HL-60 (cell line): ENCODE measurements around the gene GTF3C5.

Experiments
- DNase-seq, 2 experiments: peaks; one replicate each; pipeline ENCODE4 v3.0.0-alpha.2; 2010 to 2020; ENCODE audit warnings: low read depth in 1 of 2, low spot score in 1 of 2
- H3K27ac ChIP-seq: fragments of 250-450 bp; sonication (Bioruptor Pico); replicated peaks from 2 replicates; pipeline ENCODE4 v1.5.1; 2020; ENCODE audit warnings: mild to moderate bottlenecking, moderate library complexity
- H3K27me3 ChIP-seq: fragments of 250-450 bp; sonication (Bioruptor Pico); 2 replicates; pipeline ENCODE4 v1.5.1; 2021; ENCODE audit warnings: mild to moderate bottlenecking, moderate library complexity; ENCODE audit not compliant: insufficient read depth, poor library complexity, severe bottlenecking
- H3K4me3 ChIP-seq: replicated peaks from 2 replicates; pipeline ENCODE4 v1.5.1; 2011; ENCODE audit warnings: mild to moderate bottlenecking, control low read depth, low read length; ENCODE audit not compliant: insufficient read depth
- GABPA ChIP-seq: IDR thresholded peaks from 2 replicates; pipeline ENCODE4 v1.6.1; 2012; ENCODE audit warnings: low read depth
- POLR2AphosphoS5 ChIP-seq: IDR thresholded peaks from 2 replicates; pipeline ENCODE4 v1.6.1; 2012; ENCODE audit warnings: low read depth
- SPI1 ChIP-seq: IDR thresholded peaks from 2 replicates; pipeline ENCODE4 v1.6.1; 2012; ENCODE audit warnings: low read depth, mild to moderate bottlenecking, borderline replicate concordance
- TF ChIP-seq, protein P1 (sequence below): IDR thresholded peaks from 2 replicates; pipeline ENCODE4 v1.6.1; 2012; ENCODE audit warnings: low read depth; ENCODE audit not compliant: insufficient replicate concordance
- TF ChIP-seq, protein P2 (sequence below): IDR thresholded peaks from one replicate; pipeline ENCODE4 v1.5.1; 2011; ENCODE audit warnings: low read length, control low read depth, inconsistent platforms; ENCODE audit not compliant: insufficient read depth

The GTF3C5 gene

DNA sequence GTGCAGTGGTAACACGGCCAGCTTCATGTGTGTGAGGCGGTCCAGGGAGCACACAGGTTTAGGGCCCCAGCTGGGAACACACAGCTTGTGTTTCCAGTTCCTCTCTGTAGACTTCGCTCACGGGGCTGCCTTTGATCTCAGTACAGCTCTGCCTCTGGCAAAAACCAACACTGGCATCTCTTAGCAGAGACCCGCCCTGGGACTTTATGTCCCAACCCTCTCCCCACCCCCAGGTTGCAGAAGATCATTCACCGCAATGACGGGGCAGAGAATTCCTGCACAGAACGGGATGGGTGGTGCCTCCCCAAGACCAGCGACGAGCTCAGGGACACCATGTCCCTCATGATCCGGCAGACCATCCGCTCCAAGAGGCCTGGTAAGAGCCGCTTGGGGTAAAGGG, 25.7 kb downstream of the GTF3C5 start:
- H3K27me3 ChIP-seq: no peaks in the 10 kb centered on the region
- no peak overlapping the region for H3K4me3 ChIP-seq
- H3K27ac ChIP-seq: peak overlapping the region; percentile 77
- peak; percentile 78; the same call in 1 of the 2 replicates for TF ChIP-seq SPI1
- TF ChIP-seq POLR2AphosphoS5: peak; percentile 27; the same call in 1 of the 2 replicates
- TF ChIP-seq, protein P1, sequence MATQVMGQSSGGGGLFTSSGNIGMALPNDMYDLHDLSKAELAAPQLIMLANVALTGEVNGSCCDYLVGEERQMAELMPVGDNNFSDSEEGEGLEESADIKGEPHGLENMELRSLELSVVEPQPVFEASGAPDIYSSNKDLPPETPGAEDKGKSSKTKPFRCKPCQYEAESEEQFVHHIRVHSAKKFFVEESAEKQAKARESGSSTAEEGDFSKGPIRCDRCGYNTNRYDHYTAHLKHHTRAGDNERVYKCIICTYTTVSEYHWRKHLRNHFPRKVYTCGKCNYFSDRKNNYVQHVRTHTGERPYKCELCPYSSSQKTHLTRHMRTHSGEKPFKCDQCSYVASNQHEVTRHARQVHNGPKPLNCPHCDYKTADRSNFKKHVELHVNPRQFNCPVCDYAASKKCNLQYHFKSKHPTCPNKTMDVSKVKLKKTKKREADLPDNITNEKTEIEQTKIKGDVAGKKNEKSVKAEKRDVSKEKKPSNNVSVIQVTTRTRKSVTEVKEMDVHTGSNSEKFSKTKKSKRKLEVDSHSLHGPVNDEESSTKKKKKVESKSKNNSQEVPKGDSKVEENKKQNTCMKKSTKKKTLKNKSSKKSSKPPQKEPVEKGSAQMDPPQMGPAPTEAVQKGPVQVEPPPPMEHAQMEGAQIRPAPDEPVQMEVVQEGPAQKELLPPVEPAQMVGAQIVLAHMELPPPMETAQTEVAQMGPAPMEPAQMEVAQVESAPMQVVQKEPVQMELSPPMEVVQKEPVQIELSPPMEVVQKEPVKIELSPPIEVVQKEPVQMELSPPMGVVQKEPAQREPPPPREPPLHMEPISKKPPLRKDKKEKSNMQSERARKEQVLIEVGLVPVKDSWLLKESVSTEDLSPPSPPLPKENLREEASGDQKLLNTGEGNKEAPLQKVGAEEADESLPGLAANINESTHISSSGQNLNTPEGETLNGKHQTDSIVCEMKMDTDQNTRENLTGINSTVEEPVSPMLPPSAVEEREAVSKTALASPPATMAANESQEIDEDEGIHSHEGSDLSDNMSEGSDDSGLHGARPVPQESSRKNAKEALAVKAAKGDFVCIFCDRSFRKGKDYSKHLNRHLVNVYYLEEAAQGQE: no peak
- TF ChIP-seq GABPA: no peak
- peak in 1 of 2 experiments; percentile 77 for DNase-seq

DNA sequence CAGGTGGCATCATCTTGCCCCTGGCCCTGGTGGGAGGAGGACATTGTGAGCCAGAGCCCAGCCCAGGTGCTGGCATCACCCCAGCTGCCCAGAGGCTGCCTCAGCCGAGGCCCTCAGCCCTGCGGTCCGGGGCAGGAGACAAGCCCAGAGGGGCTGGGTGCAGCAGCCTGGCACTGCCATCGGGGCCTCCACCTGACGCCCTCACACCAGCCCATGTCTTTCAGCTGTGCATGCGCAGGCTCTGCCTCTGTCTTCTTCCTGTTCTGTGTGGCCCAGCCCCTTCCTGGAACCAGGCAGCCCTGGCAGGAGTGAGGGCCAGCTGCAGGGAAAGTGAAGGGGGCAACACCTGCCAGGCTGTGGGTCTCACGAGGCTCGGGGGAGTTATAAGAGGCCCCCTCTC, 26.2 kb downstream of the GTF3C5 start:
- Histone ChIP-seq H3K27me3 (no peaks in the 10 kb centered on the region), H3K27ac (peak overlapping the region; percentile 77), H3K4me3 (no peak overlapping the region)
- TF ChIP-seq SPI1 (no peak), POLR2AphosphoS5 (no peak; the same call in 1 of the 2 replicates), GABPA (no peak)
- TF ChIP-seq, protein P2, sequence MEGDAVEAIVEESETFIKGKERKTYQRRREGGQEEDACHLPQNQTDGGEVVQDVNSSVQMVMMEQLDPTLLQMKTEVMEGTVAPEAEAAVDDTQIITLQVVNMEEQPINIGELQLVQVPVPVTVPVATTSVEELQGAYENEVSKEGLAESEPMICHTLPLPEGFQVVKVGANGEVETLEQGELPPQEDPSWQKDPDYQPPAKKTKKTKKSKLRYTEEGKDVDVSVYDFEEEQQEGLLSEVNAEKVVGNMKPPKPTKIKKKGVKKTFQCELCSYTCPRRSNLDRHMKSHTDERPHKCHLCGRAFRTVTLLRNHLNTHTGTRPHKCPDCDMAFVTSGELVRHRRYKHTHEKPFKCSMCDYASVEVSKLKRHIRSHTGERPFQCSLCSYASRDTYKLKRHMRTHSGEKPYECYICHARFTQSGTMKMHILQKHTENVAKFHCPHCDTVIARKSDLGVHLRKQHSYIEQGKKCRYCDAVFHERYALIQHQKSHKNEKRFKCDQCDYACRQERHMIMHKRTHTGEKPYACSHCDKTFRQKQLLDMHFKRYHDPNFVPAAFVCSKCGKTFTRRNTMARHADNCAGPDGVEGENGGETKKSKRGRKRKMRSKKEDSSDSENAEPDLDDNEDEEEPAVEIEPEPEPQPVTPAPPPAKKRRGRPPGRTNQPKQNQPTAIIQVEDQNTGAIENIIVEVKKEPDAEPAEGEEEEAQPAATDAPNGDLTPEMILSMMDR: no peak
- TF ChIP-seq, protein P1: no peak
- DNase-seq: peak in 1 of 2 experiments; percentile 65

DNA sequence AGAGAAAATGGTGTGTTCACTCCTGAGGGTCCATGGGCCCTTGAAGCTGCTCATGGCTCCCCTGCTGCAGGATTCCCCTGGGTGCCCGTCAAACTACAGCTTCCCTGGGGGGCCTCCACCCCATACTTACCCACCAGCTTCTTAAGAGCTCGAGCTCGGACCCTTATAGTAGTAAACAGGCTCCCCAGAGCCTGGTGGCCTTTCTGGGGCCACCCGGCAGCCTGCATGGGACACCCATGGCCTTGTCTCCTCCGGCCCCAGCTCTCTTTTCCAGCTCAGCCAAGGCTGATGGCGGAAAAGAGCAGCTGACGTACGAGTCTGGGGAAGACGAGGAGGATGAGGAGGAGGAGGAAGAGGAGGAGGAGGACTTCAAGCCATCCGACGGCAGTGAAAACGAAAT, 26.8 kb downstream of the GTF3C5 start:
- Histone ChIP-seq H3K4me3 (no peak overlapping the region), H3K27me3 (no peaks in the 10 kb centered on the region), H3K27ac (peak overlapping the region; percentile 77)
- TF ChIP-seq GABPA (no peak), SPI1 (no peak), POLR2AphosphoS5 (no peak)
- TF ChIP-seq, protein P2: no peak
- TF ChIP-seq, protein P1: no peak
- DNase-seq: no peak
